Mesendoderm (in vitro differentiated cells): ENCODE measurements around the gene CRABP1.
"Not testable (repeated sequence)": the region's sequence is repeated elsewhere in the genome, so short reads cannot be mapped to it uniquely, and the experiment has no call there.

ENCODE experiments used
- DNase-seq: peaks from one replicate; pipeline ENCODE4 v3.0.0; 2013
- H2AK5ac ChIP-seq: 2 replicates; pipeline ENCODE4 v1.6.1; 2013; ENCODE audit warnings: low read length, inconsistent platforms
- H2BK120ac ChIP-seq: 2 replicates; pipeline ENCODE4 v1.6.1; 2013; ENCODE audit warnings: low read depth, mild to moderate bottlenecking, low read length, moderate library complexity, mixed read lengths
- H2BK15ac ChIP-seq: replicated peaks from 2 replicates; pipeline ENCODE4 v1.6.1; 2013; ENCODE audit warnings: low read depth, mild to moderate bottlenecking, moderate library complexity
- H2BK5ac ChIP-seq: 2 replicates; pipeline ENCODE4 v1.6.1; 2013; ENCODE audit warnings: low read length, inconsistent platforms
- H3K18ac ChIP-seq: 2 replicates; pipeline ENCODE4 v1.6.1; 2013; ENCODE audit warnings: mild to moderate bottlenecking, low read length, mixed read lengths
- H3K23ac ChIP-seq: one replicate; pipeline ENCODE4 v1.6.1; 2013; ENCODE audit warnings: low read length
- H3K27ac ChIP-seq: 2 replicates; pipeline ENCODE4 v1.5.1; 2013; ENCODE audit warnings: low read depth, mild to moderate bottlenecking, inconsistent platforms, low read length, moderate library complexity
- H3K27me3 ChIP-seq: 2 replicates; pipeline ENCODE4 v1.6.1; 2013; ENCODE audit warnings: low read length, control low read depth, mild to moderate bottlenecking, inconsistent platforms; ENCODE audit not compliant: insufficient read depth, poor library complexity
- H3K36me3 ChIP-seq: 2 replicates; pipeline ENCODE4 v1.6.1; 2013; ENCODE audit warnings: low read length, inconsistent platforms; ENCODE audit not compliant: control insufficient read depth, insufficient read depth
- H3K4ac ChIP-seq: one replicate; pipeline ENCODE4 v1.6.1; 2013; ENCODE audit warnings: low read depth, mild to moderate bottlenecking, low read length, moderate library complexity
- H3K4me1 ChIP-seq: 2 replicates; pipeline ENCODE4 v1.6.1; 2013; ENCODE audit warnings: low read depth, low read length, inconsistent platforms; ENCODE audit not compliant: control insufficient read depth
- H3K4me2 ChIP-seq: 2 replicates; pipeline ENCODE4 v1.6.1; 2013; ENCODE audit warnings: low read length
- H3K4me3 ChIP-seq: 2 replicates; pipeline ENCODE4 v1.5.1; 2013; ENCODE audit warnings: mild to moderate bottlenecking, low read length
- H3K56ac ChIP-seq: one replicate; pipeline ENCODE4 v1.6.1; 2013; ENCODE audit warnings: low read length
- H3K79me1 ChIP-seq: 2 replicates; pipeline ENCODE4 v1.6.1; 2013; ENCODE audit warnings: low read length, inconsistent platforms
- H3K79me2 ChIP-seq: 2 replicates; pipeline ENCODE4 v1.6.1; 2013; ENCODE audit warnings: mild to moderate bottlenecking, low read length; ENCODE audit not compliant: control insufficient read depth, insufficient read depth
- H3K9ac ChIP-seq: 2 replicates; pipeline ENCODE4 v1.6.1; 2013; ENCODE audit warnings: low read length, inconsistent platforms
- H4K5ac ChIP-seq: one replicate; pipeline ENCODE4 v1.6.1; 2013; ENCODE audit warnings: low read length
- H4K8ac ChIP-seq: one replicate; pipeline ENCODE4 v1.6.1; 2013; ENCODE audit warnings: low read depth, mild to moderate bottlenecking, control low read depth, low read length, moderate library complexity
- WGBS: extraction: QIAGEN DNeasy Blood & Tissue Kit; methylation state at CpG from one replicate; pipeline ENCODE4 v1.1.7; 2013; ENCODE audit warnings: low lambda C conversion rate, missing lambda C conversion rate; ENCODE audit not compliant: insufficient coverage; ENCODE audit errors: extremely low coverage; 5-methylcytosine and 5-hydroxymethylcytosine counted together

Gene CRABP1

DNA sequence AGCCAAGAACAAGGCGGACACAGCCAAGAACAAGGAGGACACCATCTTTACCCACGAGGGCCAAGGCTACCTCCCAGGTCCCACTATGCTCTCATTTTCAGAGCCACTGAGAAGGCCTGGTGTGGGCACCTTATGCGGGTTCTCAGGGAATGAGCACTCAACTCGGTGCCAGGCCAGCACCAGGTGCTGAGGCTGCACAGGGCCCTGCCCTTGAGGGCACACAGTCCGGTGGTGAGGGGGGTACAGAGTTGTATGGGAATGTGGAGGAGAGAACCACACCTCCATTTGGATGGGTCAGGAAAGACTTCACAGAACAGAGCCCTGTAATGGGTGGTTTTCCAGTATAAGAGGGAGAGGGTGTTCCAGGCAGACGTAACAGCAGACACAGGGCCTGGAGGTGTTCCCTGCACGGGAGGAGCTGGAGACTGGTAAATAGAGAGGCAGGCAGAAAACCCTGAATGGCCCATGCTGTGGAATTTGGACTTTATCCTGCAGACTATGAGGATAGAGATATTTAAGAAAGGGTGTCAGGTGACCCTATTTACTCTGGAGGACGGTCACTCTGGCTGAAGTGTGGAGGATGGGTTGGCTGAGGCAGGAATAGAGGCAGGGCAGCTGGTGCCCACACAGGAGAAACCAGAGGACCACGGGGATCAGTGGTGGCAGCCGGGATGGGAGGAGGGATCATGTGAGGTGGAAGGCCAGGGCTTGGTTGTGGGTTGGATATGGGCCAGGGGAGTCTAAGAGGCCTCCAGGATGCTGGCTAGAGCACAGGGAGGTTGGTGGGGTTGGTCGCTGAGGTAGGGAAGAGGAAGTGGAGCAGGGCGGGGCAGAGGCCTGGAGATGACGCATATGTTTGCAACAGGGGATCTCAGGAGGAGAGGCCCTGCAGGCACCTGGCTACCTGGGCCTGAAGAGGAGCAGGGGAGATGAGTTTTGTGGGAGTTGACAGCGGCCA is 34.6 kb downstream of the CRABP1 start:
- DNase-seq, result no peak
- no CpG with 5 or more reads among the region's 14 CpGs for WGBS

DNA sequence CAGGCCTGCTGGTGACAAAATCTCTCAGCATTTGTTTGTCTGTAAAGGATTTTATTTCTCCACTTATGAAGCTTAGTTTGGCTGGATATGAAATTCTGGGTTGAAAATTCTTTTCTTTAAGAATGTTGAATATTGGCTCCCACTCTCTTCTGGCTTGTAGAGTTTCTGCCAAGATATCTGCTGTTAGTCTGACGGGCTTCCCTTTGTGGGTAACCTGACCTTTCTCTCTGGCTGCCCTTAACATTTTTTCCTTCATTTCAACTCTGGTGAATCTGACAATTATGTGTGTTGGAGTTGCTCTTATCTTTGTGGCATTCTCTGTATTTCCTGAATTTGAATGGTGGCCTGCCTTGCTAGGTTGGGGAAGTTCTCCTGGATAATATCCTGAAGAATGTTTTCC is 40.0 kb downstream of the CRABP1 start:
- WGBS, result no CpG with 5 or more reads among the region's 1 CpG
- H4K5ac ChIP-seq, H3K56ac ChIP-seq: not testable (repeated sequence)

More for the DNA sequence above, 34.6 kb downstream of the CRABP1 start:
- Histone ChIP-seq H3K79me2 (no peaks in the 10 kb centered on the region), H3K4me3 (no peak overlapping the region), H2BK5ac (no peak overlapping the region), H3K18ac (no peak overlapping the region), H3K36me3 (no peaks in the 10 kb centered on the region), H3K4me1 (no peaks in the 10 kb centered on the region), H3K4me2 (no peak overlapping the region), H4K5ac (no peak overlapping the region), H2BK15ac (no peak overlapping the region), H3K4ac (no peak overlapping the region), H3K27ac (no peak overlapping the region), H3K56ac (no peak overlapping the region), H3K9ac (no peak overlapping the region), H3K27me3 (no peaks in the 10 kb centered on the region), H3K79me1 (no peaks in the 10 kb centered on the region), H2BK120ac (no peak overlapping the region), H3K23ac (no peak overlapping the region), H2AK5ac (no peak overlapping the region), H4K8ac (no peak overlapping the region)

GRCh38 chr15:78382114-78382880 is 42.1 kb downstream of the CRABP1 start:
- no peaks in the 10 kb centered on the region for H3K79me1 ChIP-seq
- no peak overlapping the region for H3K27ac ChIP-seq
- H3K4me2 ChIP-seq, result no peak overlapping the region
- H3K4me3 ChIP-seq, result no peak overlapping the region
- no peaks in the 10 kb centered on the region for H3K27me3 ChIP-seq
- no peaks in the 10 kb centered on the region for H3K36me3 ChIP-seq
- H3K56ac ChIP-seq, result no peak overlapping the region
- no peak overlapping the region for H3K18ac ChIP-seq
- no peak overlapping the region for H2BK120ac ChIP-seq
- H2AK5ac ChIP-seq, result no peak overlapping the region
- H2BK5ac ChIP-seq, result no peak overlapping the region
- H3K4ac ChIP-seq, result no peak overlapping the region
- H3K4me1 ChIP-seq, result no peaks in the 10 kb centered on the region
- DNase-seq, result no peak
- H3K79me2 ChIP-seq, result no peaks in the 10 kb centered on the region
- WGBS, result no CpG with 5 or more reads among the region's 7 CpGs
- no peak overlapping the region for H3K23ac ChIP-seq
- H4K5ac ChIP-seq, result no peak overlapping the region
- no peak overlapping the region for H3K9ac ChIP-seq
- H2BK15ac ChIP-seq, result no peak overlapping the region
- H4K8ac ChIP-seq, result no peak overlapping the region

More for the DNA sequence above, 40.0 kb downstream of the CRABP1 start:
- not testable (repeated sequence) for H3K27me3 ChIP-seq, H4K8ac ChIP-seq, H3K23ac ChIP-seq, DNase-seq, H2AK5ac ChIP-seq, H3K79me2 ChIP-seq, H3K36me3 ChIP-seq, H3K4me3 ChIP-seq, H3K4me1 ChIP-seq, H3K18ac ChIP-seq, H2BK15ac ChIP-seq, H3K4me2 ChIP-seq, H3K79me1 ChIP-seq, H3K4ac ChIP-seq, H3K9ac ChIP-seq, H2BK5ac ChIP-seq, H2BK120ac ChIP-seq, H3K27ac ChIP-seq

- Histone ChIP-seq H3K18ac (no peak overlapping the region), H4K8ac (no peak overlapping the region), H3K56ac (no peak overlapping the region), H4K5ac (no peak overlapping the region), H3K9ac (no peak overlapping the region), H3K4ac (no peak overlapping the region), H3K79me2 (no peaks in the 10 kb centered on the region), H2BK5ac (no peak overlapping the region), H3K4me1 (no peaks in the 10 kb centered on the region), H2BK120ac (no peak overlapping the region), H3K4me2 (no peak overlapping the region), H3K27me3 (no peaks in the 10 kb centered on the region), H3K79me1 (no peaks in the 10 kb centered on the region), H3K27ac (no peak overlapping the region), H2AK5ac (no peak overlapping the region), H3K36me3 (no peaks in the 10 kb centered on the region), H3K23ac (no peak overlapping the region), H3K4me3 (no peak overlapping the region), H2BK15ac (no peak overlapping the region)
- WGBS, result no CpG with 5 or more reads among the region's 7 CpGs
- no peak for DNase-seq
Observed at GRCh38 chr15:78384651-78385050, 44.5 kb downstream of the CRABP1 start.

DNA sequence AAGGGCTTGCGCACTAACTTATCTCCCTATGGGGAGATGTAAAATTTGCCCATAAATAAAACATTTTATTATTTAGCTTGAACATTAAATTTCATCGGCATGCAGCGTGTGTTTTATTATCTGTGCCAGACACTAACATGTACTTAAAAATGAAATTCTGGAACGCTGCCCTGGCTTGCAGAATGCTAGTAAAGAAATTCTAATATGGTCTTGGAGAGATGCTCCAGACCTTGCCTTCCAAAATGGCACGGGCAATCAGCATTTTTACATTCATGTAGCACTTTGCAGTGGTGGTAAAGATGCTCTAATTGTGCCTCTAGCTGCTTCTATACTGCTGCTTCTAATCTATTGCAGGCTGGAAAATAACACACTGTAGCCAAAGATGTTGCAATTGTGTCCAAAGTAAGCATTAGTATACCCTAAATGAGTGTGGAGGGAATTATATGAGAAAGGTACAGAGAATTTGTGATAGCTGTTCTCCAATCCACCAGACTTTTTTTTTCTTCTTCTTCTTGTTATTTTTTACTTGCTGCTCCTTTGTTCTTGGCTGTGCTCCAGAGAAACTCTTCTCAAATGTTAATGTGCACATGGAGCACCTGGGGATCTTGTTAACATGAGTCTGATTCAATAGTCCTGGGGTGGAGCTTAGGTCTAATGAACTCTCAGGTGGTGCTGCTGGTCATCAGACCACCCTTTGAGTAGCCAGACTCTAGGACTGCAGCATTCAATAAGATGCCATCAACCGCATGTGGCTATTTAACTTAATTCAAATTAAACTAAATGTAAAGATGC is 47.3 kb downstream of the CRABP1 start:
- H4K8ac ChIP-seq, result no peak overlapping the region
- no peak overlapping the region for H2BK15ac ChIP-seq
- no peaks in the 10 kb centered on the region for H3K4me1 ChIP-seq
- no peak overlapping the region for H3K27ac ChIP-seq
- no peak overlapping the region for H3K9ac ChIP-seq
- no peak overlapping the region for H3K23ac ChIP-seq
- no peak overlapping the region for H3K4me3 ChIP-seq
- H3K79me2 ChIP-seq, result no peaks in the 10 kb centered on the region
- no peak overlapping the region for H2BK120ac ChIP-seq
- H3K18ac ChIP-seq, result no peak overlapping the region
- no peaks in the 10 kb centered on the region for H3K36me3 ChIP-seq
- H4K5ac ChIP-seq, result no peak overlapping the region
- H3K79me1 ChIP-seq, result no peaks in the 10 kb centered on the region
- WGBS, result no CpG with 5 or more reads among the region's 6 CpGs
- H3K27me3 ChIP-seq, result no peaks in the 10 kb centered on the region
- no peak overlapping the region for H2BK5ac ChIP-seq
- no peak overlapping the region for H2AK5ac ChIP-seq
- no peak for DNase-seq
- H3K4me2 ChIP-seq, result no peak overlapping the region
- no peak overlapping the region for H3K4ac ChIP-seq
- H3K56ac ChIP-seq, result no peak overlapping the region
